Measurements from ENCODE around the gene SENP3.

DNA sequence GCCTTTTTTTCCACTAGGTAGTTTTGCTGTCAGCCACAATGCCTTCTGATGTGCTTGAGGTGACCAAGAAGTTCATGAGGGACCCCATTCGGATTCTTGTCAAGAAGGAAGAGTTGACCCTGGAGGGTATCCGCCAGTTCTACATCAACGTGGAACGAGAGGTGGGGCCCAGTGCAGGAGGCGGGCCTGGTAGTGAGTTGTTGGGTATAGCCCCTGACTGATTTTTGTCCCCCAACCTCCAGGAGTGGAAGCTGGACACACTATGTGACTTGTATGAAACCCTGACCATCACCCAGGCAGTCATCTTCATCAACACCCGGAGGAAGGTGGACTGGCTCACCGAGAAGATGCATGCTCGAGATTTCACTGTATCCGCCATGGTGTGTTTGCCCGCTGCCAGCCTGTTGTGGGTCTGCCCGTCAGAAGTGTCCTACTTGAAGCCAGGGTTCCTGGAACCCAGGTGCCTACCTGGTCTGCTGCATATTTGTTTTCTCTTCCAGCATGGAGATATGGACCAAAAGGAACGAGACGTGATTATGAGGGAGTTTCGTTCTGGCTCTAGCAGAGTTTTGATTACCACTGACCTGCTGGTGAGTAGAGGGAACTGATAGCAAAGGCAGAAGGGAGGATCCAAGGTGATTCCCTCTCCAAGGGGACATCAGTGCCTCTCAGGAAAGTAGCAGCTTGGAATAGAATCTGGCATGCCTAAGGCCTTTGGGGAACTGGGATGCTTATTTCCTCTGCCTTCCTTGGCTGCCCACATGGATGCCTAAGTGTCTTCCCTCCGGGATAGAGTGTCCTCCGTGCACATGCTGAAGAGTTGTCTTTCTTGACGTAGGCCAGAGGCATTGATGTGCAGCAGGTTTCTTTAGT is 15.8 kb downstream of the SENP3 start:
- TF ChIP-seq POLR2A (IDR thresholded peaks at IDR 0.05; ENCODE audit: low read depth, low read length) (no peak), POLR2AphosphoS5 (IDR thresholded peaks at IDR 0.05; ENCODE audit: insufficient read depth, low read depth, low read length) (no peak), EZH2 (IDR thresholded peaks at IDR 0.05; ENCODE audit: borderline replicate concordance, low read depth, low read length, severe bottlenecking) (no peak), MYC (IDR thresholded peaks at IDR 0.05; ENCODE audit: low read depth, low read length) (no peak), JUN (IDR thresholded peaks at IDR 0.05; ENCODE audit: borderline replicate concordance, insufficient read depth, insufficient read length, low read depth) (no peak), FOS (IDR thresholded peaks at IDR 0.05; ENCODE audit: borderline replicate concordance, insufficient read depth, low read length) (no peak), GATA2 (IDR thresholded peaks at IDR 0.05; ENCODE audit: insufficient read depth, insufficient read length, low read depth, low read length) (no peak)
- TF ChIP-seq, protein P1, sequence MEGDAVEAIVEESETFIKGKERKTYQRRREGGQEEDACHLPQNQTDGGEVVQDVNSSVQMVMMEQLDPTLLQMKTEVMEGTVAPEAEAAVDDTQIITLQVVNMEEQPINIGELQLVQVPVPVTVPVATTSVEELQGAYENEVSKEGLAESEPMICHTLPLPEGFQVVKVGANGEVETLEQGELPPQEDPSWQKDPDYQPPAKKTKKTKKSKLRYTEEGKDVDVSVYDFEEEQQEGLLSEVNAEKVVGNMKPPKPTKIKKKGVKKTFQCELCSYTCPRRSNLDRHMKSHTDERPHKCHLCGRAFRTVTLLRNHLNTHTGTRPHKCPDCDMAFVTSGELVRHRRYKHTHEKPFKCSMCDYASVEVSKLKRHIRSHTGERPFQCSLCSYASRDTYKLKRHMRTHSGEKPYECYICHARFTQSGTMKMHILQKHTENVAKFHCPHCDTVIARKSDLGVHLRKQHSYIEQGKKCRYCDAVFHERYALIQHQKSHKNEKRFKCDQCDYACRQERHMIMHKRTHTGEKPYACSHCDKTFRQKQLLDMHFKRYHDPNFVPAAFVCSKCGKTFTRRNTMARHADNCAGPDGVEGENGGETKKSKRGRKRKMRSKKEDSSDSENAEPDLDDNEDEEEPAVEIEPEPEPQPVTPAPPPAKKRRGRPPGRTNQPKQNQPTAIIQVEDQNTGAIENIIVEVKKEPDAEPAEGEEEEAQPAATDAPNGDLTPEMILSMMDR (IDR thresholded peaks at IDR 0.05; ENCODE audit: extremely low read depth in 1 of 2, insufficient read depth in 1 of 2, low read depth in 1 of 2, low read length in 2 of 2) = no peak
